Measurements from ENCODE around the gene CCL8.
"Not testable (repeated sequence)": the region's sequence is repeated elsewhere in the genome, so short reads cannot be mapped to it uniquely, and the experiment has no call there.

The CCL8 gene

GRCh38 chr17:34311291-34311690 lies 7.9 kb upstream of the CCL8 start:
- TF ChIP-seq CTCF (IDR thresholded peaks at IDR 0.05) = no peak
- Histone ChIP-seq H3K4me3 (no peak overlapping the region), H3K27ac (no peak overlapping the region)
- peak; percentile 26 for DNase-seq (ENCODE audit: low spot score)

- H3K27ac ChIP-seq = peak overlapping the region in 1 of 2 donors; percentile 81
- DNase-seq (ENCODE audit: low spot score) = no peak
- TF ChIP-seq CTCF (IDR thresholded peaks at IDR 0.05) = no peak
- H3K4me3 ChIP-seq = no peak overlapping the region
Observed at GRCh38 chr17:34312080-34312479, 7.2 kb upstream of the CCL8 start.

GRCh38 chr17:34313164-34313563 lies 6.1 kb upstream of the CCL8 start:
- peak overlapping the region; percentile 41 to 81 for H3K27ac ChIP-seq
- no peak for TF ChIP-seq CTCF (IDR thresholded peaks at IDR 0.05)
- DNase-seq (ENCODE audit: low spot score) = no peak
- no peak overlapping the region for H3K4me3 ChIP-seq

GRCh38 chr17:34314279-34314678 lies 5.0 kb upstream of the CCL8 start:
- peak overlapping the region; percentile 60 to 81 for H3K27ac ChIP-seq
- DNase-seq (ENCODE audit: low spot score) = no peak
- H3K4me3 ChIP-seq = peak overlapping the region; percentile 31
- no peak for TF ChIP-seq CTCF (IDR thresholded peaks at IDR 0.05)

GRCh38 chr17:34318474-34318873 lies 761 bp upstream of the CCL8 start:
- TF ChIP-seq CTCF (IDR thresholded peaks at IDR 0.05) = no peak
- H3K27ac ChIP-seq = peak overlapping the region in 1 of 2 donors; percentile 12
- DNase-seq (ENCODE audit: low spot score) = no peak
- no peak overlapping the region for H3K4me3 ChIP-seq

- DNase-seq (ENCODE audit: low spot score) = no peak
- TF ChIP-seq CTCF (IDR thresholded peaks at IDR 0.05) = no peak
- Histone ChIP-seq H3K4me3 (no peak overlapping the region), H3K27ac (peak overlapping the region; percentile 72 to 75)
Observed at GRCh38 chr17:34321964-34322363, 2.7 kb downstream of the CCL8 start.

- not testable (repeated sequence) for DNase-seq (ENCODE audit: low spot score); H3K4me3 ChIP-seq; H3K27ac ChIP-seq
Observed at GRCh38 chr17:34327580-34327979, 8.3 kb downstream of the CCL8 start.

GRCh38 chr17:34337701-34338100 lies 18.5 kb downstream of the CCL8 start:
- Histone ChIP-seq H3K27ac (no peak overlapping the region), H3K4me3 (no peak overlapping the region)
- TF ChIP-seq CTCF (IDR thresholded peaks at IDR 0.05) = no peak
- no peak for DNase-seq (ENCODE audit: low spot score)
